Measurements from ENCODE around the gene TMEM141.

Gene TMEM141

GRCh38 chr9:136790640-136791515 is at the start of gene TMEM141:
Gene TMEM141, plus strand, starts transcription at chr9:136791344. Its CDS starts 27 bp downstream, at chr9:136791371.
- peak; percentile 100 for DNase-seq (ENCODE audit: low read depth in 3 of 3)

DNA sequence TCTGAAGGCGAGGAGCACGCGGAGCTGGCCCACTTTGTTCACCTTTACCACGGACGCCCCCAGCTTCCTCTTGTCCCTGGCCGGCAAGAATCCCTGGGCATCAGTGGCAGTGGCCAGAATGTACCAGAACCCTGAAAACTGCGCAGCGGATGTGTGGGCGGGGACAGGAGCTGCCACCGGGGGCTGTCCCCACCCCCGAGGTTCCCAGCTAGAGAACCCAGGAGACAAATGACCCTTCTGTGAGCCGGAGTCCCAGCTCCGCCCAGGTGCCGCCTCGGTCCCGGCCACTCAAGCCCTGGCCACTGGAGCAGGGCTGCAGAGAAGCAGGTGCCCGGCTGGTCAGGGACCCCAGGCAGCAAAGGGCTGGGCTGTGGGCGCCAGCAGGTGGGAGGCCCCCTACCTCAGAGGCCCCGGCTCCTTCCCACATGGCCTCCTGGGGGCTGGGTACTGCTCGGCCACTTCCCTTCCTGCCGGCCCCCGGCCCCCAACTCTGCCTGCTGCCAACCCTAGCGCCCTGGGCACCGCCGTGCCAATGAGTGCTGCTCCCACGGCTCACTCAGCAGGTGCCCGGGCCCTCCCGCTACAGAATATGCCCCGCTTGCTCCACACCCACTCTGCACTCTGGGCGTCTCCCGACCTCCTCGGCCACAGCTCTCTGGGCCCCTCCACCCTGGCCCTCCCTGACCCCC is 49.1 kb upstream of the TMEM141 start:
- DNase-seq (ENCODE audit: low read depth in 3 of 3), result peak in 1 of 3 donors; percentile 35

- DNase-seq (ENCODE audit: low read depth in 3 of 3), result no peak
Measured at GRCh38 chr9:136742591-136743391, 48.4 kb upstream of the TMEM141 start, which contains the start of gene LCN10. Gene LCN10, minus strand, starts transcription at chr9:136742940. Its CDS starts 37 bp downstream, at chr9:136742903.

DNA sequence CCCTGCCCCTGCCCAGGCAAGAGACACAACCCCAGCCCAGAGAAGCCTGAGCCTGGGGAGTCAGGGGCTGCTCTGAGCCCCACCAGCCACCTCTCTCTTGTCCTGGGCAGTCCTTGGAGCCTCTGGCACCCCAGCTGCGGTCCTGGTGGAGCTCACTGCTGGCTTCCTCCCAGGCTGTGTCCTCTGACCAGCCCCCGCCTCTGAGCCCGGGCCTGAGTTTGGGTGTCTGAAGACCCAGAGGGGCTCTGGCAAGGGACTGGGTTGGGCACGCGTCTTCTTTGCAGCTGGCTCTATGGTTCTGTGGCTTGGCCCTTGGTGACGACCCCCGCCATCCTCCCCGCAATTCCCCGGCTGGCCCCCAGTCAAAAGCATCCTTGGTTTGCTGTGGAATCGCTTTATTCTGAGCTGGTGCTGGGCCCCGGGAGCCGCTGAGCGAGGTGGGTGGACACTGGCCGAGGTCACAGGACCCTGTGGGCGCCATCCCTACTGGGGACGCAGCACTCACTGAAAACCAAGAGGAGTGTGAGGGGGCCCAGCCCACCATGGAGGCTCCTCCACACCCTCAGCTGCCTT is 47.4 kb upstream of the TMEM141 start:
- DNase-seq (ENCODE audit: low read depth in 3 of 3), result no peak

DNA sequence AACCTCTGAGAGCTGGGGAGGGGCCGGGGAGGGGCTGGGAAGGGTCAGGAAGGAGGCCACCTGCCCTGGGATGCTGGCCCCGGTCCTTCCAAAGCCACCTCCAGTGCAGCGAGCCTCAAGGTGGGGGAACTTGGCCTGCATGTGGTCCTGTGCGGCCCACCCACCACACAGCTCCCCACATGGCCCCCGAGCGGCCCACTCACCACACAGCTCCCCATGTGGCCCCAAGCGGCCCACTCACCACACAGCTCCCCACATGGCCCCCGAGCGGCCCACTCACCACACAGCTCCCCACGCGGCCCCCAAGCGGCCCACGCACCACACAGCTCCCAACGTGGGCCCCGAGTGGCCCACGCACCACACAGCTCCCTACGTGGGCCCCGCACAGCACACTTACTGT is 46.4 kb upstream of the TMEM141 start:
- DNase-seq (ENCODE audit: low read depth in 3 of 3), result no peak

DNA sequence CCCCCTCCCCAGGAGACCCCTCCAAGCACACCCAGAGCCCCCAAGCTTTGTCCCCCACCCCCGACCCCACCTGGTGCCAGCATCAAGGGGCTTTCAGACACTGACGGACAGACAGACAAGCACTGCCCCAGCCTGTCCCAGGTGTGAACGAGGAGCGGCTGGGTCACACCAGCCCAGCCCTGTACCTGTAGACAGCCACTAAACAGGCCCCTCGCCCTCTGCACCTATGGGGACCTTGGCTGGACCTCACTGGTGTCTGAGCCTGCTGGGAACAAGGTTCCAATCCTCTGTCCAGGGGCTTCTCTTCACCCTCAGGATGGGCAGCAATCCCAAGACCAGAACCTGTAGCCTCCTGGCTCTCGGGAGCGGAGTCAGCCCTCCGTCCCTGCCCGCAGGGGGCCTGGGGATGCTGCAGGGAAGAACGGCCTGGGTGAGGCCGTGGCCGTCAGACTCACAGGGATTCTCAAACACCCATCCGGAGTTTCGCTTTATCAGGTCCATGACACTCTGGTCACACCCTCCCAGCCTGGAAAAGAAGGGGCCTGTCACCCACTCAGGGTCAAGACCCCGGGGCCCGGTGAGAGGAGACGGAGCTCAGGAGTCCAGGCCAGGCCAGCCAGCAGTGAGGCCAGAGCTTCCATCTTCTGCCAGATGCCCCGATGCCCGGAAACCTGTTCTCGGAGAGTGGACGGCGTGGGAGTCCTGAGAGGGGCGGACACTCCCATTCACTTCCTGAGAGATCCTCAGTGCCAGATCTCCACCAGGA is 45.6 kb upstream of the TMEM141 start:
- DNase-seq (ENCODE audit: low read depth in 3 of 3), result no peak

DNA sequence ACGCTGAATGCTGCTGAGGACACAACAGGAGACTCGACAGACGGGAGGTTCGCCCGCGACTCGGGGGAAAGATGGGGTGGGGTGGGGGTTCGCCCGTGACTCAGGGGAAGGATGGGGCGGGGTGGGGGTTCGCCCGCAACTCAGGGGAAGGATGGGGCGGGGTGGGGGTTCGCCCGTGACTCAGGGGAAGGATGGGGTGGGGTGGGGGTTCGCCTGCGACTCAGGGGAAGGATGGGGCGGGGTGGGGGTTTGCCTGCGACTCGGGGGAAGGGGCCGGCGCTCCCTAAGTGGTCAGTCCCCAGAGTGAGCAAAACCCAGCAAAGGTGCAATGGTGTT is 45.0 kb upstream of the TMEM141 start:
- no peak for DNase-seq (ENCODE audit: low read depth in 3 of 3)

- no peak for DNase-seq (ENCODE audit: low read depth in 3 of 3)
Measured at GRCh38 chr9:136746621-136747020, 44.5 kb upstream of the TMEM141 start.

- DNase-seq (ENCODE audit: low read depth in 3 of 3), result no peak
Measured at GRCh38 chr9:136747161-136748060, 43.7 kb upstream of the TMEM141 start.

DNA sequence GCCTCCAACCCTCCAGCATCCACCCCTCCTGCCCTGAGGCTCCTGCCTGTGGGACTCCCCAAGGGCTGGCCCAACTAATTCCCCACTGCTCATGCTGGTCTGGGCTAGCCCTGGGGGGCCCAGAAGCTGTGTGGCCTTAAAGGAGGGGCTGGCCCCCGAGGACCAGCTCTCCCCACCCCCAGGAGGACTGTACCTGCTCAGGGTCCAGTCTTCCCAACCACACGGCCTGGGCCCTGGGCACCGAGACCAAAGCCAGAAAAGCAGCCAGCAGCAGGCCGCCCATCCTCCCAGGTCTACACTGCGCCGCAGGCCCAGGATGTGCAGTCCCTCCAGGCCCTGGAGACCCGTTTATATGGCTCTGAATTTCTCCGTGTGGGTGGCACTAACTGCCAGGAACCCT is 42.9 kb upstream of the TMEM141 start, which contains the start of gene LCN6:
Gene LCN6 (minus strand): TSS at position 325 of the 400 bp plus-strand sequence. CDS start 42 bp downstream, at position 283.
- no peak for DNase-seq (ENCODE audit: low read depth in 3 of 3)

DNA sequence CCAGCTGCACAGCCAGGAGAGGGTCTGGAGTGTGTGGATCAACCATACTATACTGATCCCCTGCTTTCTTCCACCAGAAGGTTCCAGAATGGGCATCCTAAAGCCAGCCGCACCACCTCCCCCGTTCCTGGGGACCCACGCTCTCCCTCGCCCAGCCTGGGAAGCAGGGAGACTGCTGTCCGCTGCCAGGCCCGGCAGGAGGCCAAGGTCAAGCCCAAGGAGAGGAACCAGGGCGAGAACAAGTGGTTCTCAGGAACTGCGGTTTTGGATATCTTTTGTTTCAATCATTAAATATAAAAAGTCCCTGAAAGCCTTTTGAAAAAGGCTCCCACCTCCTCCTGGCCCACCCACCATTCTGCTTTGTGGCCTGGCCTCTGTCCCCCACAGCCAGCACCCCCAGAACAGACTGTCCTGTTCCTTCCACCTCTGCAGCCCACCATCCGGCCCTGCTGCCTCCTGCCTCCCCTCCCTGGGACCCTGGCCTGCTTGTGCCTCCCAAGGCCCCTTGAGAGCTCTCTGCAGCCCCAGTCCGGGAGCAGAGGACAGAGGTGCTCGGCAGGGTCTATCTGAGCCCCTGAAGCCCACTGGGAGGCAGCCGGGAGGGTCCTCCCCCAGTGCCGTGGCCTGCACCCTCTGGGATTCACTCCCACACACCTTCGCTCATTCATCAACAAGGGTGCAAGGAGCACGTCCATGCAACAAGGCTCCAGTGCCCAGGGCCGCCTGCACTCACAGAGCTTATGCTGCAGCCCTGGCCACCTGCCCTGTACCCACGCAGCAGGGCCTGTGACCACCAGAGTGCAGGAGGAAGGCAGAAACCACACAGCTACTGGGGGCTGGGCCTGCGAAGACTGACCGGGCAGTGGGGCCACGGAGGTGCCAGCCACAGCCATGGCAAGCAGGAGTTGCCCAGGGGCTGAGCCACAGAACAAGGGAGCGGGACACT is 42.2 kb upstream of the TMEM141 start:
- DNase-seq (ENCODE audit: low read depth in 3 of 3), result no peak

GRCh38 chr9:136750526-136750925 is 40.6 kb upstream of the TMEM141 start:
- DNase-seq (ENCODE audit: low read depth in 3 of 3), result no peak

GRCh38 chr9:136751244-136751643 is 39.9 kb upstream of the TMEM141 start:
- no peak for DNase-seq (ENCODE audit: low read depth in 3 of 3)

- no peak for DNase-seq (ENCODE audit: low read depth in 3 of 3)
Measured at GRCh38 chr9:136751814-136752213, 39.3 kb upstream of the TMEM141 start.

DNA sequence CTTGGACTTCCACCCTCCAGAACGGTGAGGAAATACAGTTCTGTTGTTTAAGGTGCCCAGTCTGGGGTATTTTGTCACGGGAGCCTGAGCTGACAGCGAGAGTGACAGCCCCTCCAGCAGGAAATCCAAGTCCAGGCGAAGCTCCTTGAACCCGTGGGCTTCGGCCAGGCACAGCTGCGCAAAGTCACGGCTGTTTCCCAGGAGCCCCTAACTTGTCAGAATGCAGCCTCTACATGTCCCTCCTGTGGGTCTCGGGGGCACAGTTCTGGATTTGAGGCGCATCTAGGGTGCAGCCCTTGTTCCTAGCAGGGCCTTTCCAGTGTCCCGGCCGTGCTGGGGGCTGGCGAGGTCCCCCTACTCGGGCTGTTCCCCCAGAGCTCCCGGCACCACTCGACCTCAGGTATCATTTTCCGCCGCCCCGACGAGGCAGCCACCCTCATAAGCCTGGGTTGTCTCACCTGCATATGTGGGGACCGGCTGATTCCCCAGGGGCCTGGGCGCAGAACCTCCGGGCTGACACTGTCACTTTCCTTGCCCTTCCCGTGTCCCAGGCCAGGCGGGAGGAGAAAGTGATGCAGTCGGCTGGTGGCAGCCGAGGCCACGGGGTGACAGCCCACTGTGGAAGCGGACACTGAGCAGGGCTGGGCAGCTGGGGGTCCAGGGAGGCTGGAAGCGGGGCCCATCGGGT is 37.6 kb upstream of the TMEM141 start:
- DNase-seq (ENCODE audit: low read depth in 3 of 3), result no peak

- no peak for DNase-seq (ENCODE audit: low read depth in 3 of 3)
Measured at GRCh38 chr9:136754059-136754572, 37.0 kb upstream of the TMEM141 start.

GRCh38 chr9:136754626-136755301 is 36.4 kb upstream of the TMEM141 start:
- DNase-seq (ENCODE audit: low read depth in 3 of 3), result no peak

Measured in stimulated activated CD4-positive, alpha-beta T cell treated with anti-CD3 and anti-CD28 coated beads, TNF-alpha, amount 100 ng/mL, for 48 hours (primary cell).